GM20000 (cell line): Measurements from ENCODE around the gene GCNT2.

Experiments used
- DNase-seq: peaks from one replicate; pipeline ENCODE4 v3.0.0; 2012; ENCODE audit warnings: low spot score
- CTCF ChIP-seq: IDR thresholded peaks from 2 replicates; pipeline ENCODE4 v1.5.1; 2012; ENCODE audit warnings: mild to moderate bottlenecking, control low read depth; ENCODE audit errors: extremely low read depth, missing control alignments

The GCNT2 gene

DNA sequence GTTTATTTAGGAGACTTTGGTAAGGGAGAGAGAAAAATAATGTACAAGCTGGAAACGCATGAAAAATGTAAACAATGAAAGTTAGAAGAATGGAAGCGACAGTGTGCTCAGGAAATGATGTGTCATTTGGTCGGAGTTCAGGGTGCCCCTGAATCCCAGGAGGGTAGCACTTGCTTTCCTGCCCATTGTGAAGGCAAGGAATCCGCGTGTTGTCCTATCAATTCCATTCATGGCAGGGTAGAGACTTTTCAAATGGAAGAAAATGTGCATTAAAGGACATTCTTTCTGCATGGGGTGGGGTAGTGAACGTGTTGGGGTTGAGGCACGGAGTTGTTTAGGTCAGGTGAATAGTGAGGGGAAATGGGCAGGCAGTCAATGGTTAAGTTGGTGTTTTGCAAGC, 33.7 kb downstream of the GCNT2 start:
- DNase-seq = no peak
- no peak for TF ChIP-seq CTCF

- no peak for TF ChIP-seq CTCF
- DNase-seq = no peak
Observed at GRCh38 chr6:10555625-10556309, 34.6 kb downstream of the GCNT2 start.

GRCh38 chr6:10556589-10556988, 35.4 kb downstream of the GCNT2 start:
- DNase-seq = no peak
- no peak for TF ChIP-seq CTCF

DNA sequence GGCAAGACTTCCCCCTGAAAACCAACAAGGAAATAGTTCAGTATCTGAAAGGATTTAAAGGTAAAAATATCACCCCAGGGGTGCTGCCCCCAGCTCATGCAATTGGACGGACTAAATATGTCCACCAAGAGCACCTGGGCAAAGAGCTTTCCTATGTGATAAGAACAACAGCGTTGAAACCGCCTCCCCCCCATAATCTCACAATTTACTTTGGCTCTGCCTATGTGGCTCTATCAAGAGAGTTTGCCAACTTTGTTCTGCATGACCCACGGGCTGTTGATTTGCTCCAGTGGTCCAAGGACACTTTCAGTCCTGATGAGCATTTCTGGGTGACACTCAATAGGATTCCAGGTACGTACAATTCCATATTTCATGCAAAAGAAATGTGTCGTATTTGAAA, 35.8 kb downstream of the GCNT2 start:
- TF ChIP-seq CTCF = peak; percentile 14
- no peak for DNase-seq

- no peak for DNase-seq
Observed at GRCh38 chr6:10557913-10558312, 36.8 kb downstream of the GCNT2 start.

DNA sequence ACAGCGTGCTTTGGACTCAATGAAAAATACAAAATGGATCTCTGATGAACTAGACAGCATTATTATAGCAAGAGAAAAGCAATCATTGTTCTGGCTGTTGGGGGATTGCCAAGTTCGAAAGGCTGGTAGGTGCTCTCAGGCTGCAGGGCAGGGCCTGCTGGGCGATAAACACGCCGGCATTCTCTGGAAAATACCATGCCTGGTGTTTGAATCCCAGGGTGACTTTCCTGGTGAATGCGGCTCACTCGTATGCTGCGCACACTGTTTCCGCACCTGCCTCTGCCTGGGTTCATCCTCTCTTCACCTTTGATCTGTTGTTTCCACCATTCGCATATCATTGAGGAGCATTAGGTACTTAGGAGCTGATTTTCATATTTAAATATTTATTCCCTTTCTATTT, 37.4 kb downstream of the GCNT2 start:
- no peak for TF ChIP-seq CTCF
- DNase-seq = no peak

More at GRCh38 chr6:10557913-10558312, 36.8 kb downstream of the GCNT2 start:
- TF ChIP-seq CTCF = no peak

DNA sequence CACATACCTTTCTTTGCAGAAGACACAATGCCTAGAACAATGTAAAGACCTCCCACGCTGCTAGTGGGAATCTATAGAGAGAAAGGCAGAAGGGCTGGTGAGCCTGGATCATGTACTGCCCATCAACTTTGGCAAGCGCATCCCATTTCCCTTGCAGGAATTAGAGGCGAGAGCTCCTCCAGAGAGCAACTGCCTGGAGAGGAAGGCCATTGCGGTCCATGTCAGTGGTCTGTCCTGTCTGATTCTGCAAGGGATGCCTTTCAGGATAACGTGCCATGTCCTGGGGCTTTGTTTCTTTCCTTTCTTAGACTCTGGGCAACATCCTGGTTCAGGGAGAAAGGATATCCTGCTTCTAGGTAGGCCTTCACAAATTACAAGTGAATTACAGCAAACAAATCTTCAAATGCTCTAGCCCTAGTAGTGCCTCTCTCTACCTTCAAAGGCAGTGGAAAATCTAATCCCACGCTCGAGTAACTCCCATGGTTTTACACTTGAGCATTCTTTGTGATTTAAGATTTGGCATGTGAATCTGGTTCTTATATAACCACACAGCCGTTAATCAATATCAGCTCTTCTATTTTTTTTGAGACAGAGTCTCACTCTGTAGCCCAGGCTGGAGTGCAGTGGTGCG, 38.5 kb downstream of the GCNT2 start:
- no peak for TF ChIP-seq CTCF
- no peak for DNase-seq
